Keratinocyte (primary cell): Measurements from ENCODE around the gene ATP2A3. TPM values are rescaled to one million over a fixed set of nuclear protein-coding genes. Genes with fewer than 3 reads are reported as not detected.
A peak's percentile ranks its signal among the peaks of the same experiment; 100 is the strongest.

Experiments
- DNase-seq: peaks from one replicate; pipeline ENCODE4 v3.0.0-alpha.2; 2011; ENCODE audit warnings: low read depth, missing footprints, low spot score
- FAIRE-seq: peaks from 2 replicates; lab custom pipeline; 2011; peaks lifted over from hg19 to GRCh38; lab: Jason Lieb, UNC
- H2AFZ ChIP-seq: 2 replicates; pipeline ENCODE4 v1.6.0; 2012; ENCODE audit warnings: low read length, control low read depth, inconsistent platforms; ENCODE audit not compliant: control insufficient read depth
- H3K27ac ChIP-seq: 2 replicates; pipeline ENCODE4 v1.5.1; 2011; ENCODE audit warnings: low read length; ENCODE audit not compliant: control insufficient read depth, insufficient read depth
- H3K27me3 ChIP-seq: 3 replicates; pipeline ENCODE4 v1.6.0; 2011; ENCODE audit warnings: low read length; ENCODE audit not compliant: control insufficient read depth, insufficient read depth; ENCODE audit errors: extremely low read depth
- H3K36me3 ChIP-seq, 2 experiments: 2 replicates in 1 of 2; 3 replicates in 1 of 2; pipeline ENCODE4 v1.5.1; 2011; ENCODE audit warnings: low read length in 2 of 2, mild to moderate bottlenecking in 1 of 2; ENCODE audit not compliant: control insufficient read depth in 2 of 2, insufficient read depth in 2 of 2; ENCODE audit errors: extremely low read depth in 1 of 2
- H3K4me1 ChIP-seq: 3 replicates; pipeline ENCODE4 v1.5.1; 2011; ENCODE audit warnings: low read length; ENCODE audit not compliant: control insufficient read depth, insufficient read depth; ENCODE audit errors: extremely low read depth
- H3K4me2 ChIP-seq: 3 replicates; pipeline ENCODE4 v1.6.0; 2011; ENCODE audit warnings: low read depth, low read length; ENCODE audit not compliant: control insufficient read depth, insufficient read depth; ENCODE audit errors: extremely low read depth
- H3K4me3 ChIP-seq, 3 experiments: fragments of 200-600 bp in 1 of 3; sonication (generic) in 1 of 3; 2 replicates in 2 of 3; 3 replicates in 1 of 3; pipeline ENCODE4 v1.5.1; 2011 to 2016; ENCODE audit warnings: low read length in 3 of 3, mild to moderate bottlenecking in 3 of 3, control low read depth in 2 of 3, inconsistent platforms in 1 of 3, low read depth in 1 of 3, mixed read lengths in 1 of 3, mixed run types in 1 of 3, moderate library complexity in 1 of 3; ENCODE audit not compliant: control insufficient read depth in 2 of 3, insufficient read depth in 2 of 3; ENCODE audit errors: extremely low read depth in 1 of 3
- H3K79me2 ChIP-seq: 2 replicates; pipeline ENCODE4 v1.6.0; 2012; ENCODE audit warnings: low read length; ENCODE audit not compliant: control insufficient read depth, insufficient read depth
- H3K9ac ChIP-seq: 3 replicates; pipeline ENCODE4 v1.6.0; 2011; ENCODE audit warnings: low read length; ENCODE audit not compliant: control insufficient read depth, insufficient read depth; ENCODE audit errors: extremely low read depth
- H3K9me1 ChIP-seq: 3 replicates; pipeline ENCODE4 v1.6.0; 2011; ENCODE audit warnings: low read length; ENCODE audit not compliant: control insufficient read depth, insufficient read depth; ENCODE audit errors: extremely low read depth
- H3K9me3 ChIP-seq: 2 replicates; pipeline ENCODE4 v1.5.1; 2012; ENCODE audit warnings: low read depth, low read length; ENCODE audit not compliant: control insufficient read depth
- H4K20me1 ChIP-seq: 3 replicates; pipeline ENCODE4 v1.6.0; 2011; ENCODE audit warnings: low read length; ENCODE audit not compliant: control insufficient read depth, insufficient read depth; ENCODE audit errors: extremely low read depth
- CTCF ChIP-seq, 3 experiments: IDR thresholded peaks in 1 of 3; conservative IDR thresholded peaks in 1 of 3; optimal IDR thresholded peaks in 1 of 3; 2 replicates in 2 of 3; 3 replicates in 1 of 3; pipeline versions ENCODE3 to v1.5.1; 2011; ENCODE audit warnings: low read length in 3 of 3, mild to moderate bottlenecking in 3 of 3, moderate library complexity in 2 of 3, control low read depth in 1 of 3, inconsistent platforms in 1 of 3; ENCODE audit not compliant: insufficient read depth in 2 of 3; ENCODE audit errors: extremely low read depth in 1 of 3
- EZH2 ChIP-seq: IDR thresholded peaks from one replicate; pipeline ENCODE4 v1.6.1; 2012; ENCODE audit warnings: inconsistent platforms, mild to moderate bottlenecking, low read length, moderate library complexity
- dilution Hi-C: fragments of 300-500 bp; cut with MboI; formaldehyde crosslinking; loops from one replicate; pipeline ENCODE4 v1.7.0; 2020; ENCODE audit warnings: low sequenced_read_pairs; ENCODE audit not compliant: extremely low pct_ligation_motif_present
- polyA plus RNA-seq, 5 experiments: library from polyadenylated mRNA; depleted of rRNA in 3 of 5; stranded (reverse) in 3 of 5; stranded (forward) in 1 of 5; unstranded in 1 of 5; fragments of >200 nt; gene quantifications; 1 replicate in 1 of 5; 2 replicates in 3 of 5; 3 replicates in 1 of 5; pipeline versions ENCODE4 v1.2.1 to v1.2.3, GENCODE V29; 2011 to 2012; ENCODE audit warnings: missing spikeins in 2 of 5, low read depth in 1 of 5, low replicate concordance in 1 of 5

Gene ATP2A3
- polyA plus RNA-seq, 1 donor (not counting 4 experiments of a cell fraction or from before 2014, with no cell fraction given), result 0.13 TPM

- Histone ChIP-seq H3K9me3 (no peaks in the 10 kb centered on the region), H3K79me2 (no peaks in the 10 kb centered on the region), H3K27me3 (no peaks in the 10 kb centered on the region), H3K4me1 (peaks cover 25% of the 10 kb centered on the region), H3K4me3 (no peak overlapping the region), H3K9me1 (no peaks in the 10 kb centered on the region), H3K4me2 (no peak overlapping the region), H3K36me3 (no peaks in the 10 kb centered on the region), H4K20me1 (no peaks in the 10 kb centered on the region), H3K9ac (no peak overlapping the region), H2AFZ (no peak overlapping the region), H3K27ac (no peak overlapping the region)
- DNase-seq (no peak), FAIRE-seq (no peak)
- no peak for TF ChIP-seq EZH2
- no peak for TF ChIP-seq CTCF (optimal IDR thresholded peaks at IDR 0.05 in 1 of 3, IDR thresholded peaks at IDR 0.05 in 1 of 3, conservative IDR thresholded peaks at IDR 0.05 in 1 of 3; ENCODE audit: extremely low read depth in 1 of 3, insufficient read depth in 2 of 3, low read length in 3 of 3)
- dilution Hi-C loops, result no loop called here
Observed at GRCh38 chr17:3895354-3895753, 68.9 kb downstream of the ATP2A3 start.

- Histone ChIP-seq H3K9me3 (no peaks in the 10 kb centered on the region), H3K36me3 (no peaks in the 10 kb centered on the region), H3K79me2 (no peaks in the 10 kb centered on the region), H3K9me1 (no peaks in the 10 kb centered on the region), H3K27me3 (no peaks in the 10 kb centered on the region), H3K4me3 (no peak overlapping the region), H3K4me2 (no peak overlapping the region), H3K9ac (no peak overlapping the region), H3K4me1 (peaks cover 29% of the 10 kb centered on the region), H3K27ac (no peak overlapping the region), H2AFZ (peak overlapping the region; percentile 7), H4K20me1 (no peaks in the 10 kb centered on the region)
- dilution Hi-C loops, result no loop called here
- TF ChIP-seq EZH2 (no peak), CTCF (optimal IDR thresholded peaks at IDR 0.05 in 1 of 3, IDR thresholded peaks at IDR 0.05 in 1 of 3, conservative IDR thresholded peaks at IDR 0.05 in 1 of 3; ENCODE audit: extremely low read depth in 1 of 3, insufficient read depth in 2 of 3, low read length in 3 of 3) (no peak)
- no peak for FAIRE-seq
- no peak for DNase-seq
Observed at GRCh38 chr17:3894911-3895343, 69.3 kb downstream of the ATP2A3 start.
